Suppressor macrophage treated with lipopolysaccharide for 1 hour (primary cell): ENCODE measurements around the gene CDK8.
A peak's percentile ranks its signal among the peaks of the same experiment; 100 is the strongest.

Source experiments
- DNase-seq, 3 donors: peaks; one replicate each; pipeline ENCODE4 v3.0.0-alpha.2; 2020 to 2022

The CDK8 gene

DNA sequence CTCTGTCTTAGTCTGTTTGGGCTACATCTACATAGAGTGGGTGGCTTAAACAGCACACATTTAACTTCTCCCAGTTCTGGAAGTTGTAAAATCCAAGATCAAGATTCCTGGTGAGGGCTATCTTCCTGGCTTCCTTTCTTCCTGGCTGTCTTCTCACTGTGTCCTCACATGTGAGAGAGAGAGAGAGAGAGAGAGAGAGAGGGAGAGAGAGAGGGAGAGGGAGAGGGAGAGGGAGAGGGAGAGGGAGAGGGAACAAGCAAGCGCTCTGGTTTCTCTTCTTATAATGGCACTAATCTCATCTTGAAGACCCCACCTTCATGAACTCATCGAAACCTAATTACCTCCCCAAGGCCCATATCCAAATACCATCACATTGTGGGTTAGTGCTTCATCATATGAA, 69.2 kb downstream of the CDK8 start:
- DNase-seq = no peak

DNA sequence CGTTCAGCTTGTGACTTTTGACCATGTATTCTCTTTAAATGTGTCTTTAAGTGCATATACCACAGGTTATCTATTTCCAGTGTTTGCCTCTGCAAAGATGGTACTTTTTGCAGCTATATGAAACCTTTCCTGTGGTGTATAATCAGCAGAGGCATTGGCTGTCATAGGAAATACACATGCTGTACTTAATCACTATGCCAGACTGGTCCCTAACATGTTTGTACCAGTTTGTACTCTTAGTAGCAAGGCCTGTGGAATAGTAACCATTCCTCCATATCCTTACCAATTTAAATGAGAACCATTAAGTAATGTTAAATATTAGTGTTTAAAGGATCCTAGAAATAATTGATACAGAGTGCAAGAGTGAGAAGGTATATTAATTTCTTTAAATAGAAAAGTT, 69.8 kb downstream of the CDK8 start:
- DNase-seq = no peak

DNA sequence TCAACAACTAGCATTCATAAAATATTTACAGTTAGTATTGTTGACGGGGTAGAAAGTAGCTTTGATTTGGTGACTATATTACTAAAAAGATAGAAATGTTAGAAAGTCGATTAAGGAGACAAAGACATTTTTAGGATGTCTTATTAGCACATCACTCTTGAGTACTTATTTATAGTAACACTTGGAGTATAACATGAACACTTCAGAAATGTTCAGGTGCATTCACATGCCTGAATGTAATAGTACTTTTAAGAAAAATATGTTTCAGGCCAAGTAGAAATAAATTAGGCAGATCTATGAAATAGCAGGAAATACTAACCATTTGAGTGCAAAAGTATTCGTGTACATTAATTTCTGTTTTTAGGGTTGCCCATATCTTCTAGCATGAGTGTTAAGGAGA, 70.4 kb downstream of the CDK8 start:
- DNase-seq = no peak

DNA sequence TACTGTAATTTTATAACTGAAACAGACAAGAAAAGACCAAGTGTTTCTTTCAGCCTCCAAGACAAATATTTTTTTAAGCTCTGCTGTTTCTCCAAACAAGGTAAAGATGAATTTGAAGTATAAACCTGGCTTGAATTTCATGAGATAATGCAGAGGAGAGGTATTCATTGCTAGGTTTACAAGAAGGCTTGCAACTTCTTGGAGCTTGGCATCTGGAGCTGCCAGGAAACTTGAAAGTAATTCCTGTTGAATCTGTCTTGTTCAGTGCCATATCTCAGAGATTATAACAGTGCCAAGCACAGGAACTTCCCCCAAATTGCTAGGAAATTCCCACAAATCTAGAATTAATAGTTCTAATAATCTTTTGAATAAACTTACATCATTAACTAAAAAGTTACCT, 70.9 kb downstream of the CDK8 start:
- DNase-seq = no peak

DNA sequence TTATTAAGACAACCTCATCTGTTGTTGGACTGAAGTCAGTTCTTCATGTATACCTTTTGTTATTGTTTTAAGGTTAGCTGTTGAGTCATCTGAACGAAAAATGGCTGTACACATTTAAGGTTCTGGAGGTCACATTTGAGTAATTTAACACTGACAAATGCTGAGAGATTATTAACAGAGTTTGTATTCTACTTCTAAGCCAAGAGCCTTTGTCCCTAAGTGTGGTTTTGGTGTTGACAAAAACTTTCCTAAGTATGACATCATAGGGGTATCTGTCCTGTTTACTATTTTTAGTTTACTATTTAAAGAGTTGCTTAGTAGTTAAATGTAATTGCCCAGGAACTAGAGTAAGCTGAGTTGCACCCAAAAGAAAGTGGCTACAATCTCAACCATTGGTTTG, 71.9 kb downstream of the CDK8 start:
- no peak for DNase-seq

DNA sequence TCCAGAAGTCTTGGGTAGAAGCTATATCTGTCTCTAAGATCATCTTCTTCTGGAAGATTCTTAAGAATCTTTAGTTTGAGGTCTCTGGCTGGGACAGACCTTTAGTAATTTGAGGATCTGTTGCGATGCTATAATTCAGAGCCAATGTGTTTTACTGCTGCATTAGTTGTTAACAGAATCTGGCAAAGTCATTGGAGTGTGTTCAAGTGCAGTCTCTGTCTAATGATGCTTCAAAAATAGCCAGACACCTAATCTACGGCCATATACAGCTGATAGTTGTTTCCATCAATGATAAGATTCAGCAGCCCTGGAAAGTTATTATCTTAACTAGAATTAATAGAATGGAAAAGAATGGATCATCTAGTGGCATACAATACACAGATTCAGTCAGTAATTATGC, 72.6 kb downstream of the CDK8 start:
- no peak for DNase-seq

DNA sequence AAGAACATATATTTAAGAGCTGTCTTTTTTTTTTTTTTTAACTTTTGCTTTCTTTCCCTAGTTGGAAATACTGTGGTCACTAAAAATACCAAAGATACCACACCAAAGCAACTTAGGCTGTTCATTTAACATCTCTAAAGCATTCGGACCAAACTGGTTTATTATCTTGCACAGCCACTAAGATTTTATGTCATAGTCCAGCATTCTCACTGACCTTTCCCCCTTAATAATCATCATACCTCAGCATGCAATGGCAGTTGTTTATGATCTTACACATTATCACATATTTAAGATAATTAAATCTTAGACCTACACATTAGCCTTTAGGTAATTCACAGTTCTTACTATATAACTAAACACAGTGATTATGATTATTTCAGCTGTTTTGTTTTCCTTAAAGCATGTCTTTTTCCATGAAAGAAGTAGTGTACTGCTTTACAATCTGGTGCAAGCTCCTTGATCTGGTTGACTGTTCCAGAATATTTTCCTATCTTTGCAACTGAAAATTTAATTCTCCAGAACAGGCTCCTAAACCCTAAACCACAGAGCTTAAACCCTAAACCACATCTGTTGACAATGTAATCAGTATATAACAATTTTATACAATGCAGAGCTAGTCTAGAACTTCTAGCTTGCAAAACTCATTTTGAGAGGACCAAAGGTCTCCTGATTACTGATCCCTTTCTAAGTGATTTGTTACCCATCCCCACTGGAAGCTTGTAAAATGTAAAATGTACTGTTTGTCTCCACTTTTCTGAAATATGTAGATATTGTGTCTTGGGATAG, 74.2 kb downstream of the CDK8 start:
- no peak for DNase-seq

DNA sequence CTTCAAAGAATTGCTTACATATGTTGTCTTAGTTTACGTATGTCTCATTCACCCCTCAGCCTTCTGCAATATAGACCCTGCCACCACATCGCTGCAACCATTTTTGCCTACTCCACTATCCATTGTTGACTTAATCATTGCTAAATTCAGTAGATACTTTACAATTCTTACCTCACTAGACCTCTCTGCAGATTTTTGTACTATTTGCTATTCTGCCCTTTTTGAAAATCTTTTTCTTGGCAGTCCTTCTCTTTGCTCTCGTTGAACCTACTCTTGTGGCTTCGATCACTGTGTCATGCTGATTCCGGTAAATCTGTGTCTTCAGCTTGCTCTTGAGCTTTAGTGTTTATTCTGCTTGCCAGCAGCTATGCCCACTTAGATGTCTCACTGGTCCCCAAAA, 81.2 kb downstream of the CDK8 start:
- DNase-seq = no peak

DNA sequence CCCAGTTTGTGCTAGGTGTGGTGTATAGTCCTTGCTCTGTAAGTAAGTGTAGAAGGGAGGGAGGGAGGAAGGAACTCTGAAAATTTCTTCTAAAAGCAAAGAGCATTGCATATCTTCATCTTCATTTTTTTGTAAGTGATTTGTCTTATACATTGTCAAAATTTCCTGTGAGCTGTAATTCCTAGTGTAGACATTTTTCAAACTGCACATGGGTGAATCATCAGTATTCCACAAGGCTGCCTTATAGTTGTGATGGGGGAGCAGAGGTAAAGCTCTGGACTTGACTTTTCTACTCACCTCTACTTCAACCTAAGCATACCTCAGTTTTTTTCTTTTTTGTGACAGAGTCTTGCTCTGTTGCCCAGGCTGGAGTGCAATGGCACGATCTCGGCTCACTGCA, 86.9 kb downstream of the CDK8 start:
- no peak for DNase-seq

DNA sequence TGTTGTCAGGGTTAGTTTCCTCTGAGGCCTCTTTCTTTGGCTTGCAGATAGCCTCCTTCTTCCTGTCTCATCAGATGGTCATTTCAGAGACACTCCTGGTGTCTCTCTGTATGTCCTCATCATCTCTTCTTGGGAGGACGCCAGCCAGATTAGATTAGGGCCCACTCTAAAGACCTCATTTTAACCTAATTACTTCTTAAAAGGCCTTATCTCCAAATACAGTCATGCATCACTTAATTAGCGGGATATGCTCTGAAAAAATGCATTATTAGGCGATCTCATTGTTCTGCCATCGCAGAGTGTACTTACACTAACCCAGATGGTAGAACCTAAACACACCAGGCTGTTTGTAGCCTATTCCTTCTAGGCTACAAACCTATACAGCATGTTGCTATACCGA, 89.0 kb downstream of the CDK8 start:
- no peak for DNase-seq

DNA sequence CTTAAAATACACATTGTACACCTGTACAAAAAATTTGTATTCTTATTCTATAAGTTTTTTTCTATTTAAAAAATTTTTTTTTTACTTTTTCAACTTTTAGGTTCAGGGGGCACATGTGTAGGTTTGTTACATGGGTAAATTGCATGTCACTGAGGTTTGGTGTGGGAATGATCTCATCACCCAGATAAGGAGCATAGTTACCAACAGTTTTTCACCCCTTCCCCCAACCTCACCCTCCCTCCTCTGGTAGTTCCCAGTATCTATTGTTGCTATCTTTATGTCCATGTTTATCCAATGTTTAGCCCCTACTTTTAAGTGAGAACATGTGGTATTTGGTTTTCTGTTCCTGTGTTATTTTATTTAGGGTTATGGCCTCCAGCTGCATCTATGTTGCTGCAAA, 89.9 kb downstream of the CDK8 start:
- no peak for DNase-seq

DNA sequence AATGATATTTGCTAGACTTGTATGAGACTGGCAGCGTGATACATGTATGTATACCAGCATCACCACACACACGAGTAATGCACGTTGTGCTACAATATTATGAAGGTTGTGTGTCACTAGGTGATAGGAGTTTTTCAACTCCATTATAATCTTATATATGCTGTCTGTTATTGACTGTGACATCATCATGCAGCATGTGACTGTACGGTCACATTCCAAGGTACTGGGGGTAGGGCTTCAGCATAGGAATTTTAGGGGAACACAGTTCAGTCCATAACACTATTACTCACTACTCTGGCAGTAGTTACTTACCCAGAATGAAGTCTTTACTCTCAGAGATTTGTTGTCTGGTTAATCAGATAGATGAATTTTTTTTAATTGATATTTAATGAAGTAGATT, 91.1 kb downstream of the CDK8 start:
- no peak for DNase-seq

DNA sequence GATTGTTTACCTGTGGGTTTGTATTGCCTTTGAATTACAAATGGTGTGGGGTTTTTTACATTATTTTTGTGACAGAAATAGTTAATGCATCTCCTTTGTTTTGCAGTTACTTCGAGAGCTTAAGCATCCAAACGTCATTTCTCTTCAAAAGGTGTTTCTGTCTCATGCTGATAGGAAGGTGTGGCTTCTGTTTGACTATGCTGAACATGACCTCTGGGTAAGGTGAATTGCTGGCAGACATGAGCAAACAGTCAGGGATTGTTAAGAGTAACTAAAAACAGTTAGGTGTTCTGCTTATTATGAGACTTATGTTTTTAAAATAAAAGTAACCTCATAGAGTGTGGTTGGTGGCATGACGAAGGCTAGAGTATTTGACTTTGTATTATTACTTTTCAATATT, 95.0 kb downstream of the CDK8 start:
- DNase-seq = no peak

DNA sequence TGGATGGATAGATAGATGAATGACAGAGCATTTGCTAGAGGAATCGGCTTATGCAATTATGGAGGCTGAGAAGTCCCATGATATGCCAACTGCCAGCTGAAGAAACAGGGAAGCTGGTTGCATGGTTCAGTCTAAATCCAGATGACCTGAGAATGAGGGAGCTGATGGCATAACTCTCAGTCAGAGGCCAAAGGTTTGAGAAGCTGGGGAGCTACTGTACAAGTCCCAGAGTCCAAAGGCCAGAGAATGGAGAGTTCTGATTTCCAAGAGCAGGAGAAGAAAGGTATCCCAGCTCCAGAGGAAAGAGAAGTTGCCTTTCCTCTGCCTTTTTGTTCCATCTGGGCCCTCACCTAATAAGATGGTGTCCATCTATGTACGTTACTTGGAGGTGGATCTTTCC, 108.3 kb downstream of the CDK8 start:
- no peak for DNase-seq

DNA sequence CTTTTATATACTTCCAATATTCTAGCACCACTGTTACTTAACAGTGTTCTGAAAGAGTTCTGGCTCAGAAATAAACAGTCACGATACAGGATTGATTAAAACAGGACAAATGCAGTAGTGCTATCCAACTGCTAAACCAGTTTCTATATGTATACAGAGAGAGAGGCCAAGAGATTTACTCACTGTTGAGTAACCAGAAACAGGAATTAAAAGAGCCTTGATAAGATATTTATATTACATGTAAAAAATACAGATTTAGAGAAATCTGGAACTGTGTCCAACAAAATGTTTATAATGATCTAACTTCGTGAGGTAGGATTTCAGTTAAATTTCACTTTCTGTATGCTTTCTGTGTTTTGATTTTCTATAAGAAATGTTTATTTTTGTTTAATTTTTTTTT, 116.6 kb downstream of the CDK8 start:
- DNase-seq = no peak

DNA sequence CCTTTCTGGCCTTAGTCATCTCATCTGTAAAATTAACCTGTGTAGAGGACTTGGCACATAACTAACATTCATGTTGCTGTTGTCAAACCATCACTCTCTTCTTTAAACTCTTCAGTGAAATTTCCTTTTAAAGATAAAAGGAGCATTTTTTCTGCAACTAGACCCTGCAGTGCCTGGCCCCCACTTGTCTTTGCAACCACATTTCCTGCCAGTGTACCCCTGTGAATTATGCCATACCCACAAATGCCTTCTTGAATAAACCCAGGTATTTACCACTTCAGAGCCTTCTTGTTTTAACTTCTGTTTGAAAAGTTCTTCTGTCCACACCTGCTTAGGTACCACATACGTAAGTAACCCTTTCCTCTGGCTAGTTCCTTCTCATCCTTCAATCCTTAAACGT, 118.8 kb downstream of the CDK8 start:
- DNase-seq = no peak

DNA sequence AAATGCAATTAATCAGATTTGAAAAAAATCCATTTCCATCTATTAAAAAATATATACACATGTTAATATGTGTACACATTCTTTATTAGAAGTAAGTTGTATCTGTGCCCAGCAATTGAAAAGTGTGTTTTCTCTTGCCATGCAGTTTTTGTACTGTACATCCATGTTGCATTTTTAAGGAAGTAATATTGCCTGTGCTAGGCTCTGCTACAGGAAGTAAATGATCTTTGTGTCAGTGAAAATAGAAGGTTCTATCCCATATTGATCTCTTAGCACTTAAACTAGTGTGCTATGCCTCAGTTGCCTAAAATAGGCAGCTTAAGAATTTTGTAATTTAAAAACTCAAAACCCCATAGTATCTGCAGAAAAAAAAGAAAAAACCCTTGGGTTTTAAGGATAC, 122.5 kb downstream of the CDK8 start:
- DNase-seq = peak in 2 of 3 donors; percentile 2 to 15

DNA sequence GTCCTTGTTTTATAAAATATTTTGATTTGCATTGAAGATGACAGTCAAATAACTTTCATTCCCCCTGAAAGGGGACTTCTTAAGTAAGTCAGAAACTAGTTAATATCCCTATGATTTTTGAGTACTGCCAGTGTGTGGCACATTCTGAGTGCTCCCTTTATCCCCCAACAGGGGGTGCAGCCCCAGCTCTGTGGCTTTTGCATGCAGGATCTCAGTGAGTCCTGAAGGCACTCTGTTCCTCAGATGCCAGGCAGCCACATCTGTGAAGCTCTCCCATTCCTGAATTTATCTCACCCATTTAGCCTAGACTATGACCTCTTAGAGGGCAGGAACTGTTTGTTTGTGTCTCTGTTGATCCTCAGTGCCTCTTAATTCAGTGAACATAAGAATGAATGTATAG, 123.1 kb downstream of the CDK8 start:
- peak in 2 of 3 donors; percentile 4 to 8 for DNase-seq

DNA sequence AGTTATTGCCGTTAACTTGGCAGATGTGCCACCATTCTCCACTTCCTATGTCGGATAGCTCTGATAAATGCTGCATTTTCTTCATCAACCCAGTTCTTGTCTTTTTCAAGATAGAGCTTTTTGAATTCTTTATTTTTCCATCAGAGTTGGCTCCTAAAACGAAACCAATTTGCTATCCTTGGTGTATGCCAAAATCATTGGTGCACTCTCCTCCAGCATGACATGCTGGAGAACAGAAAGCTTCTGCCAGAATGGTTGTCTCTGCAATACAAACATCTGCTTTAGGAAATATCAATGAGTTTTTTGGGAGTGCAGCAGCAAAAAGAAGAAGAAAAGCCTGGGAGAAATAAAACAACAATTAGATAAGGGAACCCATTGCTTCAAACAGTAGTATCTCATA, 124.2 kb downstream of the CDK8 start:
- DNase-seq = no peak

DNA sequence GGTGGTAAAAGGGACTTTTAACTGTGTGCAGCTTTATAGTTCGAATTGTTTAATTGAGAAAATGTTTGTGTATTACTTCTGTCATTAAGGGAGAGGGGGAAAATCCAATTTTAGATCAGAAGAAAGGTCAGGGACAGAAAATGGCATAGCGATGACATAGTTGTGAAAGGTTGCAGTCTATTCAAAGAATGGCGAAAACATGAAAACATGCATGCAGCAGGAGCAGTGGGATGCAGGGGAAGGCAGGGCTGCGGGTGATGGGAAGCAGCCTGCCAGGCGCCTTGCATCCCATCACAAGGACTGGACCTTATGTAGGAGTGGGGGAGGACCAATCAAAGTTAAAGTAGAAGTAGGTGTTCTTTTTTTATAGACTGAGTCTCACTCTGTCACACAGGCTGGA, 125.9 kb downstream of the CDK8 start:
- no peak for DNase-seq

DNA sequence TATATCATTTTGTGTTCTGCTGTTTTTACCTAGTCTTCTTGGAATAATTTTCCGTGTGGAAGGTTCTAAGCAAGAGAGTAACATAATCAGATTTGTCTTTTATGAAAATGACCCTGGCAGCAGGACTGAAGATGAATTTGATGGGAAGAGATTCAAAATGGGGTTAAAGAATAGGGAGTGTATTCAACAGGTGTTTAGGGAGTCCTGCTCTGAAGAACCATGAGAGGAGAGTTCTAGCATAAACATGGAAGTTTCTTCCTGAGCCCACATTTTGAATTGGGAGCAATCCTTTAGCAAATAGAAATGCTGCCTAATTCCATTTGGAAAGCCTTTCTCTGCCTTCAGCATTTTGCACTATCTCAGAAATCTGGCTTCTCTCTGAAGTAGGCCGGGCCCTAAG, 127.0 kb downstream of the CDK8 start:
- no peak for DNase-seq

DNA sequence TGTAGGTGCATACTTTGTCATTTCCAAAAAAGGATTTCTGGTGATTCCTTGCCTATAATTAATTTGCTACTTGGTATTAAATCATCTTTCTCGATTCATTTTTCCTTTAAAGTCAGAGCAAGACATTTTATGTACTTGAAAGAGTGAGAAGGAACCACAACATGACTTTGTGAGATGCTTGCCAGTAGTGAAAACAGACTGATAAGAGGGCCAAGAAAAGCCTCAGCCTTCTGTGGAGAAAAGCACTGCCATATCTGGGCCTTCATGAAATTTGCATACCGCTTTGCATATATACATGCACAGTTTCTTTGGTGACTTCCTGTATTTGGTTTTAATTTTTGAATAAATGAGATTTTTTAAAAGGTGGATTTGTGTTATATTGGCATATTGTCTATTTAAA, 128.4 kb downstream of the CDK8 start:
- no peak for DNase-seq

DNA sequence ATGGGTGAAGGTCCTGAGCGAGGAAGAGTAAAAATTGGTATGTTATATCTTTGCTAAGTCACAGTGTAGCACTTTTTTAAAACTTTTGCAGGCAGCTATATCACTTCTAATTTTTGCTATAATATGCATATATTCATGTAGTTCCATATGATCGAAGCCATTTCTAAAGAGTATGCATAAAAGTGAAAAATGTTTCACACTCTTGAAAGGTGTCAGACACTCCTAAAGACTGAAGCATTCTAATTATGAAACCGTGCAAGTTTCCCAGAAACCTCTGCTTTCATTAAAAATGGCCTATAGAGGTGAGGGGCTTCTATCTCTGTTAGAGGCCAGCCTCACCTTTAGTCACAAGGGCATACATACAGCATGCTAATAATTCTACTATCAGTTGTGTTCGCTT, 128.9 kb downstream of the CDK8 start:
- DNase-seq = no peak

DNA sequence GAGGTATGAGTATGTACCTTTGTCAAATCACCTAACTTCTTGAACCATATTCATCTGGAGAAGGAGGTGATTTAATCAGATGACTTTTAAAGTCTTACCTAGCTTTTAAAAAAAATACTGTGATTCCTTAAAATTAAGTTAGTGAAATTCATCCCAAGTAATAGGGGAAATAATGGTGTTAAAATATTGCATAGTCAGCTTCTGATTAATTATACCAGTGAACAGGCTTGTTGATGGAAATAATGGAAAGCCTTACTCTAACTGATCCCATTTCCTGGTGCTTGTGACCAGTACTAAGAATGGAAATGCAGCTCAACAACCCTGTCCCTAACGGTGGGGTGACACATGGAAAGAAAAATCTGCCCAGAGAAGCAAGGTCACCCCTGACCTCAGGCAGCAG, 130.7 kb downstream of the CDK8 start:
- DNase-seq = no peak

DNA sequence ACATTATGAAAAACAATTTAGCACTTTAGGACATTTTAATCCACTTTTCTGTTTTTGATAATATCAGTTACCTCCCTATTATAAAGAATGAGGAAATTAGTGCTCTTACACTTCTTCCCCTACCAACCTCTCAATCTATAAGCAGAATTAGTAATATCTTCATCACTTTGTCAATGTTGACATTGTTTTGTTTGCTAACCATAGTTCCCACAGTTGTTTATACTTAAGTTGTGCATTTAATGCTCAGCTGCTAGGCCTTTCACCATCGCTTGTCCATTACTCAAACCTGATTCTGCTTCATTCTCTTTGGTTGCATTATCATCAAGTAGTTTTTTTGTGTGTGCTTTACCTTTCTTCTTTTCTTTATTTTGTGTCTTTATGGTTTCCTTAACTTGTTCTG, 132.1 kb downstream of the CDK8 start:
- DNase-seq = no peak

DNA sequence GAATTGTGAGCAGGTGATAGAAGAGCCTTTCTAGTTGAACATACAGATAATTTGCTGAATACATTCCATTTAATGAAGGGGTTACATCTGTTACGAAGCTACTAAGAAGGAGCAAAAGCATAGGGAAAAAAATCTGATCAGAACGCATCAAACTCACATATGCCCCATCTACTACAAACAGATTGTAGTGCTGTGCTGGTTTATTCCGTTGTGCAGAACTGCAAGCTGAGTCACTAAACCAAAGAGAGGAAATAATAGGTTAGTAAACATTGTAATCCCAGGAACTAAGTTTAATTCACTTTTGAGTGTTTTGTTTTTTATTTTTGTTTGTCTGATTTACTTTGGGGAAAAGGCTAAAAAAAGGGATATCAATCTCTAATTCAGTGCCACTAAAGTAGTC, 136.3 kb downstream of the CDK8 start:
- no peak for DNase-seq
